ENCODE measurements around the gene MED25.

The MED25 gene

DNA sequence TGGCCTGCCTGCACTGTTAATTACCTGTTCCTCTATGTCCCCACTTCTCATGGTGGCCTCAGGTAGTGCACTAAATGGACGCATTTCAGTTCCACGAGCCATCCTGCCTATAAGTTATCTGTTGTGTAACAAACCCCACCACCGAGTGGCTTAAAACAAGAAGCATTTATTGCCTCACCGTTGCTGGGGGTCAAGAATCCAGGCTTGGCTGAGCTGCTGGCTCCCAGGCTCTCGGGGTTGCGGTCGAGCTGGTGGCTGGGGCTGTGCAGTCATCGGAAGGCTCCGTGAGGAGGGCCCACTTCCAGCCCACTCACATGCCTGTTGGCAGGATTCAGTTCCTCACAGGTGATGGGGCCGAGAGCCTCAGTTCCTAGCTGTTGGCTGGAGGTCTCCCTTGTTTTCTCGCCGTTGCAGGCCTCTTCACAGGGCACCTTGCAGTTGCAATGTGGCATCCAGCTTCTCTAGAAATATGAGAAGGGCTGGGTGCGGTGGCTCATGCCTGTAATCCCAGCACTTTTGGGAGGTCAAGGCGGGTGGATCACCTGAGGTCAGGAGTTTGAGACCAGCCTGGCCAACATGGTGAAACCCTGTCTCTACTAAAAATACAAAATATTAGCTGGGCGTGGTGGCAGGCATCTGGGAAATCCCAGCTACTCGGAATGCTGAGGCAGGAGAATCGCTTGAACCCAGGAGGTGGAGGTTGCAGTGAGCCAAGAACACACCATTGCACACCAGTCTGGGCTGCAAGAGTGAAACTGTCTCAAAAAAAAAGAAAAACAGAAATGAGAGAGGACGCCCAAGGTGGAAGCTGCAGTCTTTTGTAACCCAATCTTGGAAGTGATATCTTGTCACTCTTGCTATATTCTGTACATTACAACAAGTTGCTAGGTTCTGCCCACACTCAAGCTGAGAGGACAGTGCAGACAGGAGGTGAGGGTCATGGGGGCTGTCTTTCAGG lies 26.3 kb downstream of the MED25 start:
- no peak for DNase-seq (ENCODE audit: low spot score)

DNA sequence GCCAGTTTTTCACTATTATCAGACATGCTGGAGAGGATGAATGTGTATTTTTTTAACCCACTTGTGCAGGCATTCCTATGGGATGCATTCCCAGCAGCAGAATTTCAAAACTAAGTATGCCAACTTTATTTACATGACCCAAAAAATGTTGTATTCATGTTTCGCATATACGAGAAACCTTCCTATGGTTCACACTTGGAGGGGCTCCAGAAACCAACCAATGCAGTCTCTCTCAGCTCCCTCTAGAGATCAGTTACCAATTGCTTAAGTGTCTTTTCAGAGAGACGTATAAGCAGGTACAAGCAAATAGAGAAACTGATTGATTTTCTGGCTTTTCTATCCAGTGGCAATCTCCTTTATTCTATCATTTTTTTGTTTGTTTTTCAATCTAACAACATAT lies 27.3 kb downstream of the MED25 start:
- DNase-seq (ENCODE audit: low spot score) = no peak

DNA sequence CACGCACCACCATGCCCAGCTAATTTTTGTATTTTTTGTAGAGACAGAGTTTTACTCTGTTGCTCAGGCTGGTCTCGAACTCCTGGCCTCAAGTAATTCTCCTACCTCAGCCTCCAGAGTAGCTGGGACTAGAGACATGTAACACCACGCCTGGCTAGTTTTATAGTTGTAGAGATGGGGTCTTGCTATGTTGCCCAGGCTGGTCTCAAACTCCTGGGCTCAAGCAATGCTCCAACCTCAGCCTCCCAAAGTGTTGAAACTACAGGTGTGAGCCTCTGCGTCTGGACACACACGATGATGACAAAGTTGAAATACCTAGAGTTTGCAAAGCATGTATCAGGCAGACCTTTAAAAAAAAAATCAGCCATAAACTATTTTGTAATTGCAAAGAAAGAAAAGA lies 28.3 kb downstream of the MED25 start:
- no peak for DNase-seq (ENCODE audit: low spot score)

DNA sequence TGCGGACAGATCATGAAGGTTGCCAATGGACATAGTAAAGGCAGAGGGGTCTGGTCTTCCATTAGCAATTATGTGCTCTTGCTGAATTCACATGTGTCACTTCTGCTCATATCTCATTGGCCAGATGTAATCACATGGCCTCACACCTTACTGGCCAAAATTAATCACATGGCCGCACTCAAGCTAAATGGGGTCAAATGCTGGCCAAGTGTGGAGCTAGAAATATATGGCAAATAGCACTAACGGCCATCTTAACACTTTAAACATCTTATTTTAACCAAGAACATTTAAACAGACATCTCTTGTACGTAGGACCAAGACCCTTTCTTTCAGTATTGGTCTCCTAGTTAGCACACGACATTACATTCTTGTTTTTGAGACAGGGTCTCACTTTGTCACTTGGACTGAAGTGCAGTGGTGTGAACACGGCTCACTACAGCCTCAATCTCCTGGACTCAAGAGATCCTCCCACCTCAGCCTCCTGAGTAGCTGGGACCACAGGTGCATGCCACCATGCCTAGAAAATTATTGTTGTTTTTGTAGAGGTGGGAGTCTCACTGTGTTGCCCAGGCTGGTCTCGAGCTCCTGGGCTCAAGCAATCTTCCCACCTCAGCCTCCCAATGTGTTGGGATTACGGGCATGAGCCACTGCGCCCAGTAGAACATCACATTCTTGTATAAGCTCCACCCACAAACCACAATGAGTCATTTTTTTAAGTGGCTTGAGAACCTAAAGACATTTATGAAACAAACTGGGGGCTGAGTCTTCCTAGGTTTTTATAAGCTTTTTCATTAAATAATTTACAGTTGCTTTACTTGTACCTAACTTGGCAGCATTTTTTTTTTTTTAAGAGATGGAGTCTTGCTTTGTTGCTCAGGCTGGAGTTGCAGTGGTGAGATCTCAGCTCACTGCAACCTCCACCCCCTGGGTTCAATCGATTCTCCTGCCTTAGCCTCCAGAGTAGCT lies 29.9 kb downstream of the MED25 start:
- peak; percentile 78 for DNase-seq (ENCODE audit: low spot score)

DNA sequence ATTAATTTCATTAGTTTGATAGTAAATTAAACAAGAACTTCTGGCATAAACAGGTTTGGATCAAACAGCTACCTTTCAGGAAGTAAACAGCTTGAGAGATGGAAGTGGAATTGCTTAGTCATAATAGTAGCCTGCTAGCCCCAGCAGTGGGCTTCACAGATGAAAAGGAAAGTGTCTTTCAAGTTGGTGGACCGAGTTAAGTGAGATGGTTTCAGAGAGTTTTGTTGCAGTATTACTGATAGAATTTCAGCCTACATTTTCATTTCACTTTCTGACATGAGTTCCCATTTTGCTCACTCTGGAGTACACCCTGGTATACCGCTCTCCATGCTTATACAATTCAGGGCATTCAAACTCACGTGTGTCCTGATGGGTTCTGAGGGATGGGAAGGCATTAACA lies 30.8 kb downstream of the MED25 start:
- DNase-seq (ENCODE audit: low spot score) = no peak

DNA sequence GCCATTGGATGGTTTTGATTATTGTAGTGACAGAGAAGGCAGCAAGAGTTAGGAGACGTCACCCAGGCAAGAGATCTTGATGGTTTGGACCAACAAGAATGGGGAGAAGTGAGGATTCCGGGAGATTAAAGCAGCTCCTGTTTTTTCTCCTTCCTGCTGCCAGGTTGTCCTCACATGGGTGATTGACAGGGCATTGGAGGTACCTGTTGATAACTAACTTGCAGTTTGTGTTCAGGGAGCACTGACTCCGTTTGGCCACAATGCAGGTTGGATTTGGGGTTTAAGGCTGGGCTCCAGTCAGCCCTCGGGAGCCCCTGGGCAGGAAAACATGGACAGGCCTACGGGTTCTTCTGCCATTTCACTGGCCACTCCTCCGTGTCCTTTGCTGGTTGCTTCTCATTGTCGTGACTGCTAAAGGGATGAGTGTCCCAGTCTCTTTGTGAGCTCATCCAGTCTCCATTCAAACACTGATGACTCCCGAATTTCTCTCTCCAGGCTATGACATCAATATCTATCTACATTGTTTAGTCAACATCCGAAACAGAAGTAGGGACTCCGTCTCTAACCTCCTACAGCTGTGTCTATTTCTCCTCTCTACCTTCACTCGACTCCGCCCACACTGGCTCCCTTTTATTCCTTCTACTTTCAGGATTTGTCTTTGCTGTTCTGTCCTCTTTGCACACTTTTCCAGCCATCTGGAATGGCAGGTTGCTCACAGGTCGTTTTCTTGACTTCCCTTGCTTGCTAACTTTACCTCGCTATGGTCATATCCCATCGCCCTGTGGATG lies 31.5 kb downstream of the MED25 start:
- DNase-seq (ENCODE audit: low spot score) = no peak

DNA sequence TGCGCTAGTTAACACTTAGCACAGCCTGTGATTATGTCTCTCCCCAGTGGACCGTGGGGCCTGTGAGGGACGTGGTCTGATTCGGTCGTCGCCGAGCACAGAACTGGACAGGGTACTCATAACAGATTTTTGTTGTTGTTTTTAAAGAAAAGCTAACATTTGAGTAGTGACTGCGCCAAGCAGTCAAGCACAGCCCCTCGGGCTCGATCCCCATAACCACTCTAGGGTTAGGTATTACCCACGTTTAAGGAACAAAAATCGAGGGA lies 32.1 kb downstream of the MED25 start:
- no peak for DNase-seq (ENCODE audit: low spot score)

DNA sequence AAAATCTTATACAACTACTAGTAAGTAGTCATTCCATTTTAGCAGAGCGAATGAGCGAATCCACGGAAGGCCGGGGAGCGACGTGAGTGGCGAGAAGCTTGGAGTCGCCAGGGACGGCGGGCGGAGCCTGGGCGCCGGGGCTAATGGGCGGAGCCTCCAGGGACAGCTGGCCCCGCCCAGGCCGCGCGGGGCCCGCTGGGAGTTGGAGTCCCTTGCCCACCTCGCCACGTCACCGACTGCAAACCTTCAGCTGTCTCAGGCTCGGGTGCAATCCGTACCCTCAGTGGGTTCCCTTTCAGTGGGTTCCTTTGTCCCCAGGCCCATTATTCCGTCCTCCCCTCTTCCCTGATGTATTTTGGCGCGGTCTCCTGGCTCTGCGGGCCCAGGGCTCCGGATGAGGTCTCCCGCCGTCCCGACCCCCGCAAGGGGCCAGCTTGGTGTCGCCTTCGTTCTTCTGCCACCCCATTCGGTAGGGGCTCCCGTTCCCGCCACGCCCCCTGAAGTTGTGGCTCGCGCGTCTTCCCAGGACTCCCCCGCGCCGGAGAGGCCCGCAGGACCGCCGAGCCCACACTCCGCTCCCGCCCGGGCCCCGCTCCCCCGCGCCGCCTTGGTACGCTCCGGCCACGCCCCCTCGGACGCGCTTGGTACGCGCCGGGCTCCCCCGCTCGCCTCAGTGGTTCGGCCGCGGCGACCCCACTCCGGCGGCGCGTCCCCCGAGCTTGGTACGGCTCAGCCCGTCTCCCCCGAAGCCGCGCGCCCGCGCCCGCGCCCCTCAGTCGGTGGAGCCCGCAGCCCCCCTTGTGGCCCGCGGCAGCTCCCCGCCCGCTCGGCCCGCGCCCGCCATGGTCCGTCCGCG lies 32.6 kb downstream of the MED25 start, which contains the start of gene PTOV1:
Gene PTOV1, plus strand, starts transcription at position 673 of the 856 bp plus-strand sequence.
- peak; percentile 97 for DNase-seq (ENCODE audit: low spot score)

DNA sequence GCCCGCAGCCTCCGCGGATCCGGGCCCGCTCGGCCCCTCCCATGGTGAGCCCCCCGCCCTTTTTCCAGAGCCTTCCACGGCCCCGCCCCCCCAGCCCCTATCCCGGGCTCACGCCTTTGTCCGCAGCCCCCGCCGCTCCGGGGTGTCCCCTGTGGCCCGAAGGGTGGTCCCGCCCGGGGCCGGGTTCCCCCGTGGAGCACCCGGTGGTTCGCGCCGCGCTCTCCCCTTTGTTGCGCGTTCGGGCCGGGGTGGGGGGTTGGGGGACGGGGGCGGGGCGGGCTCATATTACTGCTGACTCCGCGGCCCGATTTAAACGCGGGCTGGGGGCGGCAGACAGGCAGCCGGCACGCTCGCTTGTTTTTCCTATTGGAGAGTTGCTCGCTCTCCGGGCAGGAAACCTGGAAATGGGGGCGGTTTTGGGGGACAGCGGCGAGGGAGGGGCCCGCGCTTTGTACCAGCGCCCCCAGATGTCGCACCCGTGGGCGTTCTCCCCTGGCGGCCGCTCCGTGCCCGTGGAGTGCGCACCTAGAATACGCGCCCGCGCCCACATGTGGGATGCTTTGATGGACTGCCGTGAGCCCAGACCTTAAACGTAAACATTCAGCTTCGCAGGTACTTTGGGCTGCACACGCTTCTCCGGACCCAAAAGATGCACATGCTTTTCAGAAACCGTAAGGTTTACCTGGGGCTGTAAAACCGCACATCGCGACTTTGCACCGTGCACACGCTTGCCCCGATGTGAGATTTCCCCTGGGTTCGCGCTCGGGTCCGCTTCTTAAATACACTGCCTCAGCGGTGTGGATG lies 33.6 kb downstream of the MED25 start:
- no peak for DNase-seq (ENCODE audit: low spot score)

DNA sequence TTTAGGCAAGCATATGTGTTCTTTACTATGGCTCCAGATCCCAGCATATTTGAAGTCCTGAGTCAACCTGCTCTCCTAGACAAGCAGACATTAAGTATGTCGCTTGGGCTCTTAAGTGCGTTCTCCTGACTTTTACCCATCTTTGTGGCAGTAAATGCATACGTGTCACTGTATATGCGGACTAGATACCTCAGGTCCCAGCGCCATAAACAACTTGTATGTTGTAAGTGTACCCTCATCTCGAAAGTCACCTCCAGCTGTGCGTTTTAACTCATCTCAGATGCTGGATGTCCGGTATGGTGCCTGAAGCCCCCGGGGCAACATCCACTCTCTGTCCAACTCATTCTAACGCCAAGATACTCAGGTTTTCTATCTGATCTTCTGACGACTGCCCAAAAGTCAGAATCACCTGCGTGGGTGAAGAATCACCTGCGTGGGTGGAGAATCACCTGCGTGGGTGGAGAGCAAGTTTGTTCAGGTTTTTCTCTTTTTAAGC lies 34.6 kb downstream of the MED25 start:
- no peak for DNase-seq (ENCODE audit: low spot score)

DNA sequence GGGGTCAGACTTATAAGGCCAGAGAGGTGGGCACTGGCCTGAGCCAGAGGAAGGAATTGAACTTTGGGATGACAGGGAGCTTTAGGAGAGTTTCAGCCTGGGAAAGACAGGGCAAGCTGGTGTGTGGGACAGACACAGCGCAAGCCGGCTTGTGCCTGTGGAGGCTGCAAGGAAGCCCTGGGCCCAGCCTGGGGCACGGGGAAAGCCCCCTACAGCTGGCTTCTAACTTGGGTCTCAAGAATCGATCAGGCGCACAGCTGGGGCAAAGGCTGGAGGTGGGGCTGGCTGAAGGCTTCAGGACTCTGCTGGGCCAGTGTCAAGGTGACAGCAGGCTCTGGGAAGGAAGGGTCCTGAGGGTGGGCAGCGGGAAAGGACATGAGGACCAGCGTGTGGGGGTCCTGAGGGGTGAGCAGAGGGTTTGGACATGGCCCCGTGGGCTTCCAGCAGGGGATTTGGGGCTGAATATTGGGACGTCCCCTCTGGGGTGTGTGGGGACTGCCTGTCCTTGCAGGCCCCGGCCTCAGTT lies 35.8 kb downstream of the MED25 start:
- DNase-seq (ENCODE audit: low spot score) = no peak

DNA sequence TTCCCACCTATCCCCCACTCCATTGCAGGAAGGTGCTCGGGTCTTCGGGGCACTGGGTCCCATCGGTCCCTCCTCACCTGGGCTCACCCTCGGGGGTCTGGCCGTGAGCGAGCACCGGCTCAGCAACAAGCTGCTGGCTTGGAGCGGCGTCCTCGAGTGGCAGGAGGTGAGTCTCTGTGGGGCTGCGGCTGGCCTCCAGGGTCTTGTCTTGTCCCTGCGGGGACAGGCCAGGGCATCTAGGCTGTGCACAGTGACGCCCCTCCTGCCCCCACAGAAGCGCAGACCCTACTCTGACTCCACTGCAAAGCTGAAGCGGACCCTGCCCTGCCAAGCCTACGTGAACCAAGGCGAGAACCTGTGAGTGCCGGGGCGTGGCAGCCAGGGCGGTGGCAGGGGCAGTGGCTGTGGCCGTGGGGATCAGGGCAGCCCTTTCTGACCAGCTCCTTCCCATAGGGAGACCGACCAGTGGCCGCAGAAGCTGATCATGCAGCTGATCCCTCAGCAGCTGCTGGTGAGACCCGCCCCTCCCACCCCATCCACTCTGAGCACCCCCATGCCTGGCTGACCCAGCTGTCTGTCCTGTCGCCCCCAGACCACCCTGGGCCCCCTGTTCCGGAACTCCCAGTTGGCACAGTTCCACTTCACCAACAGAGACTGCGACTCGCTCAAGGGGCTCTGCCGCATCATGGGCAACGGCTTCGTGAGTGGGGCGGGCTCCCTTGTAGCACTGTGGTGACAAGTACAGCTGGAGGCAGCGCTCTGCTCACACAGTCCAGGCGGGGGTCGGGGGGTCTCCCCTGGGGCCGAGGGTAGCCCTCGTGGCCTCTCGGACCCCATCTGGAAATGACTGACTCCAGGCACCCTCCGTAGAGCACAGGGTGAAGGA lies 36.5 kb downstream of the MED25 start:
- DNase-seq (ENCODE audit: low spot score) = no peak

DNA sequence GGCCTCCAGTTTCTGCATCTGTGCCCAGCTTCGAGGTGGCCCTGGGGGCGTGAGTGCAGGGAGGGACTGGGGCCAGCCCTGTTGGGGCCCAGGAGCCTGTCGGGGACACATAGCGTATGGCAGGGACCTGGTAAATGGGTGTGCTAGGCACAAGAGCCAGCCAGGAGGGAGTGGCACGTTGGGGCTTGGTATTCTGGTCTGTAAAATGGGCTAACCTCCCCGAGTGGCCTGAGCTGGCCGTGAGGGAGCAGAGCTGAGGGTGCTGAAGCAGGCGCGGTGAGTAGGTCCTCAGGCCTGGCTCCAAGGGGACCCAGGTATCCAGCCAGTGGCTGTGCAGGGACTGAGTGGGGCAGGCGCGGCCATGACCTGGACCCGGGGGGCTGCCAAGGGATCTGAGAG lies 37.2 kb downstream of the MED25 start:
- DNase-seq (ENCODE audit: low spot score) = no peak

DNA sequence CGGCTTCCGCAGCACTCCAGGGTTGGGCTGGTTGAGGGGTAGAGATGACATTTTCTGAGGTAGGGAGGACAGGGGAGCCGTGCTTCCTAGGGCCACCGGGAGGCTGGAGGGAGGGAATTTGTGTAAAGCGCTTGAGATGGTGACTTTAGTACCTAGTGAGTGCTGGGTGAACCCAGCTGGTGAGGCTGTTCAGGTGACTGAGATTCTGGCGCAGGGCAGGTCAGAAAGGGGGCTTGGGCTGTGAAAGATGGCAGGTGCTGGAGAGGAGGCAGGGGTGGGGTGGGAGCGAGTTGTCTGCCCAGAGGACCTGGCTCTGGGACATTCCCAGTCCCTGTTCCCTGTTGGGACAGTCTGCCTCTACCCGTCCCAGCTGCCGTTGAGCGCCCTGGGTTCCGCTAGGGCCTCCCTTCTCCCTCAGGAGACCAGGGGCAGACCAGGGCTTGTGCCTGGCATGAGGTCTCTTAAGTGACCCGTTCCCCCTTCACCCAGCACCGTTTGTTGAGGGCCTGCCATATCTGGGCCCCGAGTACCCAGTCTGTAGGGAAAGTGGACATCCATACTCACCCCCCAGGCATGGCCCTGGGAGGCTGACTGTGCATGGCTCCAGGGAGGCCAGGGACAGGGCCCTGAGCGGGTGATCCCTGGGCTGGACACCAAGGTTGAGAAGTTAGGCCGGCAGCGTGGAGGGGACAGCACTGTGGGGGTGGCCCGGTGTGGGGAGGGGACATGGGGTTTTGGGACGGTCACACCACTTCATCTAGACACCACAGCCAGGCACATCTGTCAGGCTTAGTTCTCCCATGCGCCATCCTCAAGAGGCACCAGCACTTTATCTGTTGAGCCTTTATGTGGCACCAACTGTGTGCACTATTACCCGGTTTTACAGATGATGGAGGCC lies 37.8 kb downstream of the MED25 start:
- no peak for DNase-seq (ENCODE audit: low spot score)

DNA sequence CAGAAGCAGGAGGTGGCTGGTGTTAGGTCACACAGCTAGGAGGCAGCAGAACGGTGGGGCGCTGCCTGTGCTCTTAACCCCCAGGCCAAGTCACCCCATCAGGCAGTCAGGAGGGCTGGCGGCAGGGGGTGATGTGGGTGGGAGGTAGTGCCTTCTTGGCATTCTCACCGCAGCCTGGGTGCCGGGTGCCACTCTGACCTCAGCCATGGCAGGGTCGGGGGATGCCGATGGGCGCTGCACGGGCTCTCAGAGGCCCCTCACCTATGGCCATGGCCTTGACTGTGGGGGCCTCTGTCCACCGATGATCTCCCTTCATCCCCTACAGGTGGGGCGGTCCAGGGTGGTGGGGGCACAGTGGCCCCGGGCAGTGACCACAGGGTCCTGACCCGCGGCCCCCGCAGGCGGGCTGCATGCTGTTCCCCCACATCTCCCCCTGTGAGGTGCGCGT lies 38.5 kb downstream of the MED25 start:
- DNase-seq (ENCODE audit: low spot score) = no peak

DNA sequence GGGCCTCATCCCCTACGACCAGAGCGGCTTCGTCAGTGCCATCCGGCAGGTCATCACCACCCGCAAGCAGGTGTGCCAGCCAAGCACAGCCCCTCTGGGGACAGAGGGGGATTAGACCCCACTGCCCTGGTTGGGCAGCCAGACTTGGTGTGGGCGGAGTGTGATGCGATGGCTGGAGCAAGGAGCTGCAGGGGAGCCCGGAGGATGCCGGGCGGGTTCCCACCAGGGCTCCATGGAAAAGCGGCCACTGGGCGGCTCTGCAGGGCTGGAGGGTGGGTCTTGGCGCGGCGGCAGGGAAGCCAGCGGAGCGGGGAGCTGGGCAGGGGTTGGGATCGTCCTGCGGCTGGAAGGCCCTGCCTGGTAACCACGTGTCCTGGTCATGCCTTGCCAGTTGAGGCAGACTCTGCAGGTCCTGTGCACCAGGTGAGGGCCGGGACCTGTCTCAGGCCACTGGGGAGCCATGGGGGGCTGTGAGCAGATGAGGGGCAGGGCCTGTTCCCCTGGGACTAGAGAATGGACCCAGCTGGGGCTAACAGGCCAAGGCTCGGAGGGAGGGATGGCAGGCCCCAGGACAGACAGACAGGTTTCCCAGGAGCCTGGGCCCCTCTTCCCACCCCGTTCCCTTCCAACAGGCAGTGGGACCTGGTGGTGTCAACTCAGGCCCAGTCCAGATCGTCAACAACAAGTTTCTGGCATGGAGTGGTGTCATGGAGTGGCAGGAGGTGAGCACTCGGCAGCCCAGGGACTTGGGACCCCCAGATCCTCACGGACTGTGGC lies 39.2 kb downstream of the MED25 start:
- no peak for DNase-seq (ENCODE audit: low spot score)

DNA sequence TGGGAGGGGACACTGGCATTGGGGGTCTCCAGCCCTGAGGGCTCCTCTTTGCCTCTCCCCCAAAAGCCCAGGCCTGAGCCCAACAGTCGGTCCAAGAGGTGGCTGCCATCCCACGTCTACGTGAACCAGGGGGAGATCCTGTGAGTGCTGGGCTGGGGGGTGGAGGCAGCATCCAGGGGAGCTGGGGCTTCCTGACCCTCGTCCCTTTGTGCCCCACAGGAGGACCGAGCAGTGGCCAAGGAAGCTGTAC lies 39.7 kb downstream of the MED25 start:
- no peak for DNase-seq (ENCODE audit: low spot score)

Measured in COLO829 (cell line).